Femur (tissue), 1 donor: ENCODE data around the gene CORO1C.
"Not testable (repeated sequence)": the region's sequence is repeated elsewhere in the genome, so short reads cannot be mapped to it uniquely, and the experiment has no call there.

Source experiments
- DNase-seq: peaks from one replicate; pipeline ENCODE4 v3.0.0-alpha.2; 2017

CORO1C gene

DNA sequence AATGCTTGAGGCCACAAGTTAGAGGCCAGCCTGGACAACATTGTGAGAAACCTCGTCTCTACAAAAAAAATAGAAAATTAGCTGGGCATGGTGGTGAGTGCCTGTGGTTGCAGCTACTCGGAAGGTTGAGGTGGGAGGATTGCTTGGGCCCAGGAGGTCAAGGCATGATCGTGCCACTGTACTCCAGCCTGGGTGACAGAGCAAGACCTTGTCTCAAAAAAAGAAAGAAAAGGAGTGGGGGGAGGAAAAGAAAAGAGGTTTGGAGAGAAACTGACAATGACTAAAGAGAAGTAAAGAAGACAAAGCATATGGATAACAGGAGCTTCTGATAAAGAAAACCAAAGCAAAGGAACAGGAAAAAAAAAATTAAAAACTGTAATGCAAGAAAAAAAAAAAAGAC is 60.2 kb downstream of the CORO1C start:
- no peak for DNase-seq

DNA sequence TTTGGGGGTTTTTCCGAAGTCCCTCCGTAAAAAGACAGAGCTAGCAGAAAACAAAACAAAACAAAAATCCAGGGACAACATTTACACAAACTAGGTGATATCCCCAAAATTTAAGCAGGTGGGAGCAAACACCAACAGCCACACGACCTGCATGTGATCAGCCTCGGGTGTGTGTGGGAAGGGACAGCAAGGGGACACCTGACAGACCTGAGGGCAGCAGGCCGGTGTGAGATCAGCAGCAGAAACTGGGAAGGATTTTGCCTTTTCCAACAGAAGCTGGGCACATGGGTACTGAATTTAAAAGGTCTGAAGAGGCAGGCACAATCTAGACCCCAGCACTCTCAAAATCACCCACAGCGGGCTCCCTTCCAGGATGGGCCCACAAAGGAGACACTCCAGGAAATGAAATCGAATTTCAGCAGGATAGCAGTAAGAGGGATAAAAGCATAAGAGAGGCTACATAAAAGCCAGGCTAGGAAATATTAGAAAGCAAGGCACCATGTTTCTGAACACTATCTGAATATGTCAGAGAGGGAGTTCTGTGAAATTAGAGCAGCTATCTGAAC is 61.2 kb downstream of the CORO1C start:
- no peak for DNase-seq

GRCh38 chr12:108668542-108668941 is 62.8 kb downstream of the CORO1C start:
- no peak for DNase-seq

DNA sequence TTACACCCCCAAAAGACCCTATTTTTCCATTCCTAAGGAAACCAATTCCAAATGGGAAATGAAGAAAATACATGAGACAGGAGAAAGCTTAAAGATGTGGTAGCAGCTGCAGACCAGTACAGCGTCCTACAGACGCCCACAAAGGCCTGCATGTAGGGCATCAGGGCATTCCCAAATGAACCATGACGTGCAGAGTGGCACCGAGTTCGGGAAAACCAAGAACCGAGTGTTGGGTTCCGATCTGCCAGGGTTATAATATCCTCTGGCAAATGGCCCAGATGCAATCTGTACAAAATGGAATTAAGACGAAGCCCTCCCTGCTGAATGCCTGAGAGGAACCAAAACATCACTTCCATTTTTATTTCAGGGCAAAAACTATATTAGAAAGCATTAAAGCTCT is 63.3 kb downstream of the CORO1C start:
- no peak for DNase-seq

DNA sequence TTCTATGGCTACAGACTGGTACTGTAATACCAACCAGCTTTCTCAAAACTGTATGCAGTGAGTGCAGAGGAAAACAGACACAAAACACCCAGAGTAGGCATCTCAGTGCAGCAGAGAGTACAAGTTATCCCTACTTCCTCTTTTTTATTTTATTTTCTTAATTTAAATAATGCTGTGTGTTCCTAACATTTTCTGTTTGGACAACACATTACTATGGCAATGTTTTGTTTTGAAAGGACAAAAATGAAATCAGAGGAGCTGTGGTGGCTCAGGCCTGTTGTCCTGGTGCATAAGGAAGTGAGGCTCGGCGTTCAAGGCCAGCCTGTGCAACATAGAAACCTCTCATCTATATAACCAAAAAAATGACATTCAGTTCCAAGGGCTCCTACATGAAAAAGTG is 64.0 kb downstream of the CORO1C start:
- no peak for DNase-seq

DNA sequence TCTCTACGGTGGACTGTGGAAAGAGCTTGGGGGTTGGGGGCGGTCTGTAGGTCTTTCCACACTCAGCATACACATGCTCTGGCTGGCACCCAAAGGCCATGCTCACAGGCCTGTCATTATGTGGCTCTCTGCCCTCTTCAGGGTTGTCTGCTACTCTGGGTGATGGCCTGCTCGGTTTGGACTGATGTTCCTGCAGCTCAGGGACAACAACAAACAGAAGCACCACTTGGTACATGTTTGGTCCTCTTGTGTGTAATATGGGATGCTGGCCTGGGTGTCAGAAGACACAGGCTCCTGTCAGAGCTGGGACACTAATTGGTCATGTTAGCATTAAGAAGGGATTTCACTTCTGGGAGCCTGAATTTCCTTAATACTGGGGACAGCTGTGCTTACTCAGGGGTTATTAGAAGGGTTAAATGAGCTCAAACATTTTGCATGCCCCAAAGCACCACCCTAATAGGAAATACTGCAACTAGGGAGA is 64.9 kb downstream of the CORO1C start:
- DNase-seq = peak; percentile 83

DNA sequence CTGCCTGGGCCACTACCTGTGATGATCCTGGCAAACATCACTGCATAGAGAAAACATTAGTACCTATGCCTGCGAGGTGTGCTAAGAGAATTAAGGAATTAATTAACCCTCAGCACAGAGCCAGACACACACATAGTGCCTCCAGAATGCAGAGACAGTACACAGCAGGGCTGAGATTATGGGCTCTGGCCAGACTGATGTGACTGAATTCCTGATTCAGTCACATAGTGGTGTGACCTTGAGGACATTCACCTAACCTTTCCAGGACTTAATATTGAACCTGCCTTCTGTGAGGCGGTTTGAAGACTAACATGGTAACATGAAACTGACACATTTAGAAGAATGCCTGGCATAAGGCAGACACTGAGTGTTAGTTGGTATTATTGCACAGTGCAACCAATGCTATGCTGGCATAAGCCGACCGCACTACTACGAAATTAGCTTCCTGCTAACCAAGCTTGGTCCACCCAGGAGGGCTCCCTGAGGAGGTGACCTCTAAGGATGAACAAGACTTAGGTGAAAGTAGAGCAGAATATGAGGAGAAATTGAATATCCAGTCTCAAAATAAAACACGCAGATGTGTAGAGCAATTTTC is 65.6 kb downstream of the CORO1C start:
- DNase-seq = no peak

- peak; percentile 91 for DNase-seq
These were observed 66.7 kb downstream of the CORO1C start for GRCh38 chr12:108664338-108665258.

GRCh38 chr12:108663324-108664015 is 67.8 kb downstream of the CORO1C start:
- DNase-seq = no peak

DNA sequence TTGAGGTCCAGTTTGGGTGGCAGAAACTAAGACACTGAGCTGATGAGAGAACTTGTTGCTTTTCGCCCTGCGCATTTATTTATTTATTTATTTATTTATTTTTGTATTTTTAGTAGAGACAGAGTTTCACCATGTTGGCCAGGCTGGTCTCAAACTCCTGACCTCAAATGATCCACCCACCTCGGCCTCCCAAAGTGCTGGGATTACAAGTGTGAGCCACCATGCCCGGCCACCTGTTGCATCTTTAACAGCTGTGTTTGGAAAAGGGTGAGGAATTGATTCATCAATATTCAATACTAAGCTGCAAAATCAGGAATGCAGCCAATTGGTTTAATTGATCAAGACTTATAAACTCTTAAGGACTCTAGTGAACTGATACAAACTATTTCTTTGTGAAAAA is 73.2 kb downstream of the CORO1C start:
- DNase-seq = not testable (repeated sequence)

DNA sequence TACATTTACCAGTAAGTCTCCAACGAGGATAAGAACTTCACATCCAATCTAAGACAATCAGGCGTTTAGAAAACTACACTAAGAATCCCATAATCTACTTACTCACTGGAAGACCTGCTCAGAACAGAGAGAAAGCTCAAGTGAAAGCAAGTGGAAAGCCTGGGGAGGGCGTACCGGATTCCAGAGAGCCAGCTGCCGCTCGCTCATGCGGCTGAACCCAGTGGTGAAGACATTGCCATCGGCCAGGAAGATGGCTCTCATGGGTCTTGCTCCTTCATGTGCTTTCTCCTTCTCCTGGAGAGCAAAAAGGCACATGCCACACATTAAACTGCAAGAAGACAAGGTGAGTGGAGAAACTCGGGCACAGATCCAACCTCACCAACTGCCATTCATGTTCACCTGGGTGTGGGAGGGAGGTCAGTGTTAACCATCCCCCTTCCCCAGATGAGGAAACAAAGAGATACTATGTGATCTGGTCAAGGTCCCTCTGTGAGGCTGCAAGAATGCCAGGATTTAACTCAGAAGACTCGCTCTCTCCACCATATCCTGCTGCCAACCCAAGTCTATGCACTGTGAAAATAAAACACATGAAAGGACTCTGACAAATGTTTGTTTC is 74.1 kb downstream of the CORO1C start:
- DNase-seq = no peak

GRCh38 chr12:108656247-108656646 is 75.1 kb downstream of the CORO1C start:
- DNase-seq = not testable (repeated sequence)

DNA sequence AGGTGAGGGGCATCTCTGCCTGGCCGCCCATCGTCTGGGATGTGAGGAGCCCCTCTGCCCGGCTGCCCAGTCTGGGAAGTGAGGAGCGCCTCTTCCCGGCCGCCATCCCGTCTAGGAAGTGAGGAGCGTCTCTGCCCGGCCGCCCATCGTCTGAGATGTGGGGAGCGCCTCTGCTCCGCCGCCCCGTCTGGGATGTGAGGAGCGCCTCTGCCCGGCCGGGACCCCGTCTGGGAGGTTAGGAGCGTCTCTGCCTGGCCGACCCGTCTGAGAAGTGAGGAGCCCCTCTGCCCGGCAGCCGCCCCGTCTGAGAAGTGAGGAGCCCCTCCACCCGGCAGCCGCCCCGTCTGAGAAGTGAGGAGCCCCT is 75.5 kb downstream of the CORO1C start:
- not testable (repeated sequence) for DNase-seq

DNA sequence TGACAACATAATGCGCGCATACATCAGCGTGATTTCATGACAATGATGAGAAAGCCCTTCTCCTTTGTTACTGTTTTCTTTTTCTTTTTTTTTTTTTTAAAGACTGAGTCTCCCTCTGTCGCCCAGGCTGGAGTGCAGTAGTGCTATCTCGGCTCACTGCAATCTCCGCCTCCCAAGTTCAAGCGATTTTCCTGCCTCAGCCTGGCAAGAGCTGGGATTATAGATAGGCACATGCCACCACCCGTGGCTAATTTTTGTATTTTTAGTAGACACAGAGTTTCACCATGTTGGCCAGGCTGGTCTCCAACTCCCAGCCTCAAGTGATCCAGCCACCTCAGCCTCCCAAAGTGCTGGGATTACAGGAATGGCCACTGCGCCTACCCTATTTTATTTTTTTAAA is 76.7 kb downstream of the CORO1C start:
- not testable (repeated sequence) for DNase-seq

GRCh38 chr12:108653922-108654321 is 77.4 kb downstream of the CORO1C start:
- DNase-seq = no peak

DNA sequence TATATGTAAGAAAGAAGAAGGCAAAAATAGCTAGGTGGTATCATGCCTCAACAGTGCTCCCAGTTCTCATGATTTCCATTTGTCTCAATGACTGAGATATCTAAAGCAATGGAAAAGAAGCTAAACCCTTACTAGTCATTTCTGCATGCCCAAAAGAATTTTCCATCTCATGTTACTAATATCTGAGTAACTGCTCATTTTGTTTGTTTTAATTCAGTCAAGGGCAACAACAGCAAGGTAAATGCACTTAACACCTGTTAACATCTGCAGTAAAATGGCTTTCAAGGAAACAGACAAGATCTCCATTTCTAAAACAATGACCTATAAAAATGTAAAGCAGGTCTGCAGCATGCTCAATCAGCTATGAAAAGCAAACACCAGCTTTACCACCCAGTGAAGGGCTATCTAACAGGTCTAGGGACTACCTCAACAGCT is 78.2 kb downstream of the CORO1C start:
- DNase-seq = no peak

- no peak for DNase-seq
These were observed 81.2 kb downstream of the CORO1C start for GRCh38 chr12:108650083-108650482.

DNA sequence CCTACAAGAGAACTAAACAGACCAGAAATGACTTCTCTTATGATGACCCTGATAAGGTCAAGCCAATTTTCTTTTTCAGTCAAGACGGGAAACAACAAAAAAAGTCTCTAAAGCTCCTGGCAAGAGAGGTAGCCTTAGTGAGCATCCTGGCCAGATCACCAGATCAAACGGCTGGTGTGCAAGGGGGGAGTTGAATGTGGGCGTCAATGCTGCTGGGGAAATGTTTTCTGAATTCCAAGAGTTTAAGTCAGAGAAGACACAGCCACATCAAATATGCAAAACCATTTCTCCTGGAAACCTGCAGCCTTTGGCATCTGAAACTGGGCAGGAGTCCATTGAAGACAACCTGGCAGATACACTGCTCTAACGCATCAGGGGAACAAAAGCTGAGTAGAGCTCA is 81.6 kb downstream of the CORO1C start:
- no peak for DNase-seq

- no peak for DNase-seq
These were observed 82.2 kb downstream of the CORO1C start for GRCh38 chr12:108649126-108649525.

GRCh38 chr12:108648371-108648770 is 82.9 kb downstream of the CORO1C start:
- DNase-seq = no peak

- no peak for DNase-seq
These were observed 83.6 kb downstream of the CORO1C start for GRCh38 chr12:108647585-108648287.
